GM13976 (cell line): ENCODE data around the gene TUBB1.
"Not testable (repeated sequence)": the region's sequence is repeated elsewhere in the genome, so short reads cannot be mapped to it uniquely, and the experiment has no call there.

Experiments used
- DNase-seq: peaks from one replicate; pipeline ENCODE4 v3.0.0; 2012; ENCODE audit warnings: low spot score
- in situ Hi-C: fragments of 300-500 bp; cut with MboI; formaldehyde crosslinking; loops from one replicate; pipeline ENCODE4 v1.12.0; 2022; ENCODE audit warnings: low sequenced_read_pairs, mixed read lengths, inconsistent platforms; ENCODE audit not compliant: unreplicated experiment
- TF ChIP-seq, protein P1 (sequence below): IDR thresholded peaks from 2 replicates; pipeline ENCODE4 v1.5.1; 2012; ENCODE audit warnings: borderline replicate concordance, mild to moderate bottlenecking; ENCODE audit not compliant: insufficient read depth; ENCODE audit errors: extremely low read depth, missing control alignments, control extremely low read depth

Gene TUBB1

DNA sequence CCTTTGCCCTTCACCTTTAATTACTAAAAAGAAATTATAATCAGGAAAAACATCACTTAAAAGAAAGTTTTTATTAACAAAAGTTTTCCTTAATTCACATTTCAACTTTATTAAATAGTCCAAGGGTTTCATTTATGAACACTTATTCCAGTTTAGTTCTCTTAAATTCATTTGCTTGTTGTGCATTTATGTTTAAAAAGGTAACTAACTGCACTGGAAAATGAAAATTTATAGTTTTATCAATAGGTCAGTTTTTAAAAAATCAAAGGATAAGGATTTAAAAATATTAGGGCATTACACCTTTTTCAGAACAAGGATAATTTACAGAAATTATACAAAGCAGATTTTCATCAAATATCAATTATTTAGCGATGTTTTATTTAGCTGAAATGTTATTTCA lies 13.9 kb downstream of the TUBB1 start:
- no peak for DNase-seq
- TF ChIP-seq, protein P1, sequence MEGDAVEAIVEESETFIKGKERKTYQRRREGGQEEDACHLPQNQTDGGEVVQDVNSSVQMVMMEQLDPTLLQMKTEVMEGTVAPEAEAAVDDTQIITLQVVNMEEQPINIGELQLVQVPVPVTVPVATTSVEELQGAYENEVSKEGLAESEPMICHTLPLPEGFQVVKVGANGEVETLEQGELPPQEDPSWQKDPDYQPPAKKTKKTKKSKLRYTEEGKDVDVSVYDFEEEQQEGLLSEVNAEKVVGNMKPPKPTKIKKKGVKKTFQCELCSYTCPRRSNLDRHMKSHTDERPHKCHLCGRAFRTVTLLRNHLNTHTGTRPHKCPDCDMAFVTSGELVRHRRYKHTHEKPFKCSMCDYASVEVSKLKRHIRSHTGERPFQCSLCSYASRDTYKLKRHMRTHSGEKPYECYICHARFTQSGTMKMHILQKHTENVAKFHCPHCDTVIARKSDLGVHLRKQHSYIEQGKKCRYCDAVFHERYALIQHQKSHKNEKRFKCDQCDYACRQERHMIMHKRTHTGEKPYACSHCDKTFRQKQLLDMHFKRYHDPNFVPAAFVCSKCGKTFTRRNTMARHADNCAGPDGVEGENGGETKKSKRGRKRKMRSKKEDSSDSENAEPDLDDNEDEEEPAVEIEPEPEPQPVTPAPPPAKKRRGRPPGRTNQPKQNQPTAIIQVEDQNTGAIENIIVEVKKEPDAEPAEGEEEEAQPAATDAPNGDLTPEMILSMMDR: no peak
- in situ Hi-C loops: no loop called here

DNA sequence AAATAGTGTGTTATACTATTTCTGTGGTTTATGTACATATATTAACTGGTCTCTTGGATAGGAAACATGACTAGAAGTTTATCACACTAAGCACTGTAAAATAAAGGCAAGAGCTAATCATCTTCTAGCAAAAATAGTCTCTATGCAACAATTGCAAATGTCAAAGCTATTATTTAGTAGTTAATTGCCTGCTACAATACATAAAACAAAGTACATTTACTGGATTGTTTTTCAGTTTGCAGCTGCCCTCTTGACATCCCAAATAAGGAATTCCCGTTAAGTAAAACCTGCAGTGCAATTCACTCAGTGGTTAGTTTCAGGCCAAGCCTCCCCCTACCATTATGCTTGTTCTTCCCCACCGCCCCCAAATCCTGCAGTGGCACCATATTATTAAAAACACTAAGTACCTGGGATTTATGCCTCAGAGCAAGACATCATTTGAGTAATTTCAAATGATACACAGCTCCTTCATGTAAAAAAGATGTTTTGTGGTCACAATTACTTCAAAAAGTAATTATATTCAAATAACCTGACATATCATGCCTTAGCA lies 14.5 kb downstream of the TUBB1 start:
- TF ChIP-seq, protein P1: no peak
- no peak for DNase-seq
- in situ Hi-C loops: no loop called here

DNA sequence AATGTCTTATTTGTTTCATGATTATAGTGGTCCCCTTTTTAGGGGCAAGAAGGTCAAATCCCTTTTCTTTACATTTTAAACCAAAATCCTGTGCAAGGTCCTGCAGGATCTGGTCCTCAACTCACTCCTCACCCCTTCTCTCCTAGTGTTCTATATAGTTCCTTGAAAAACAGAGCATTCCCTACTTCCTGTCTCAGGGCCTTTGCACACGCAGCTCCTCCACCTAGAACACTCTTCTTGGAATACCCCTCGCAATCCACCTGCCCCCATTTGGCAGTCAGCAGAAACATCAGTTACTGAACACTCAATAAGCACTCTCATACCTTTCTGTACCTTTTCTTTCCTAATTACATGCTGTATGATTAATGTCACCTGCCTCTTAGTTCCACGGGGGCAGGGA lies 16.2 kb downstream of the TUBB1 start:
- TF ChIP-seq, protein P1: no peak
- no peak for DNase-seq
- in situ Hi-C loops: no loop called here

DNA sequence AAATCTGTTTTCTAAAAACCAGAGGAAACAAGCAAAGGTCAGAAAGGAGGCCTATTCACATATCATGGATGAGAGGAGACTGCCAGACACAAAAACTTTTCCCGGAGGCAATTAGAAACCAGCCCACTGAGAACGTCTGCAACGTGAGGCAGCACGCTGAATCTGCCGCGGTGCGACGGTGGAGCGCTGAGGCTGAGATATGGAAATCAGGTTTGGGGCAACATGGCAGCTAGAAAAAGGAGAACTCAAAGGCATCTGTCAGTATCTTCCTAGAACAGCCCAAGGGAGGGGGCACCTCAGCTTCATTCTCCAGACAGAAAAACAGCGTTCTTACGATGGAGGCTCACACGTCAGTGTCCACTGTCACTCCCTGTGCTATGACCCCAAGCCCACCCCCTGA lies 18.2 kb downstream of the TUBB1 start:
- TF ChIP-seq, protein P1: no peak
- in situ Hi-C loops: no loop called here
- no peak for DNase-seq

DNA sequence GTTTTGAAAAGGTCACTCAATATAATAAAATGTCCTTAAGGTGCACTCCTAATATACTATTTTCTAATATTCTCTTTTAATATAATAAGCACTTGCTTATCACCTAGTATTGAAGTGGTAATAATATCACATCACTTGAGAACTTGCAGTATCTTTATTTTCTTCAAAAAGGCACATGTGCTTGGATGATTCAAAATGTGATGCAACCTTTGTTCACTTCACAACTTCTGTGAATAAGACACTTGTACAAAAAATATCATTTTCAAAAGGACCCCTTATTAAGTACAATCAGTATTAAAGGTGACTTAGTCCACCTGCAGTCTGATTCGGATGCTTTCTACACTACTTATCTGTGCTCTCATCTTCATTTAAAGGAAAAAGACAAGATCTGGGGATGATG lies 20.0 kb downstream of the TUBB1 start:
- in situ Hi-C loops: no loop called here
- no peak for DNase-seq
- TF ChIP-seq, protein P1: no peak

DNA sequence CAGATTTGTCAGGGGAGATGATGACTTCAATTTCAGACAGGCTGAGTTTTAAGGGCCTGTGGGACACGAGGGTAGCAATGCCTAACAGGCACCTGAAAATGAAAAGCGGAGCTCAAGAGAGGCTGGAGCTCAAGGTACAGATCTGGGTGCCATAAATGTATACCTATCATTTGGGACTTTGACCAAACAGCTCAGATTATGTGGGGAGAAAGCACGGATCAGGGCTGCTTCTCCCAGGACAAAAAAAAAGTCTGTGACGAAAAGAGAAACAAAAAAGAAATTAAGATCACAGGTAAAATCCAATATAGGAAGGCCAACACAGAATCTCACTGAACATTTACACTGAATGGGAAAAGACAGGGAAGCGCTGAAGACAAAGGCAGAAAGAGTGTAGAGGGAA lies 21.4 kb downstream of the TUBB1 start:
- DNase-seq: no peak
- in situ Hi-C loops: no loop called here
- TF ChIP-seq, protein P1: no peak

DNA sequence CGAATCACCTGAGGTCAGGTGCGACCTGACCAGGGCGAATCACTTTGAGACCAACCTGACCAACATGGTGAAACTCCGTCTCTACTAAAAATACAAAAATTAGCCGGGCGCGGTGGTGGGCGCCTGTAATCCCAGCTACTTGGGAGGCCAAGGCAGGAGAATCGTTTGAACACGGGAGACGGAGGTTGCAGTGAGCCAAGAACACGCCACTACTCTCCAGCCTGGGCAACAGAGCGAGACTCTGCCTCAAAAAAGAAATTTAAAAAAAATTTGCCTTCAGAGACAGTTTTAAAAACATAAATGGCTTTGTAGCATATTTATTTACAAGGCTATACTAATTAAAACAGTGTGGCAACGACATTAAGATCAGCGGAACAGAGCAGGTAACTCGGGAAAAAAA lies 22.3 kb downstream of the TUBB1 start:
- DNase-seq, in situ Hi-C loops: not testable (repeated sequence)
